Lower leg skin (tissue), 4 donors: ENCODE data around the gene GALNT18. TPM values are rescaled to one million over a fixed set of nuclear protein-coding genes. Genes with fewer than 3 reads are reported as not detected.

Experiments used
- DNase-seq, 2 donors: peaks; one replicate each; pipeline ENCODE4 v3.0.0-alpha.2; 2019; ENCODE audit warnings: low spot score in 2 of 2
- H3K4me3 ChIP-seq: fragments of 200-600 bp; sonication (generic); 2 replicates; pipeline ENCODE4 v1.5.1; 2017; ENCODE audit warnings: mild to moderate bottlenecking, low read depth; ENCODE audit not compliant: poor library complexity, severe bottlenecking
- POLR2A ChIP-seq, 2 donors: fragments of 450-650 bp; IDR thresholded peaks; one replicate each; pipeline ENCODE4 v1.6.1; 2016 to 2017; ENCODE audit warnings: antibody characterized with exemption in 2 of 2, mild to moderate bottlenecking in 1 of 2, moderate library complexity in 1 of 2
- WGBS, 2 donors: methylation state at CpG; one replicate each; pipeline ENCODE4 v1.1.5; 2018; 5-methylcytosine and 5-hydroxymethylcytosine counted together
- intact Hi-C: fragments of 100-400 bp; cut with DNase I; formaldehyde crosslinking; loops from one replicate; pipeline ENCODE4 v1.15.0; 2023; ENCODE audit warnings: low total_unique reads
- total RNA-seq, 4 donors: library from RNA; depleted of rRNA; stranded (reverse); fragments of >200 nt; gene quantifications; one replicate each; pipeline ENCODE4 v1.1.0, GENCODE V29; 2016
- TF ChIP-seq, protein P1 (sequence below), 3 donors: fragments of 450-650 bp; IDR thresholded peaks; one replicate each; pipeline ENCODE4 v1.5.1; 2016; ENCODE audit warnings: antibody characterized with exemption in 3 of 3, mild to moderate bottlenecking in 3 of 3, moderate library complexity in 2 of 3

Gene GALNT18
- total RNA-seq, 4 donors from 2014 or later: 11.5 to 33.0 (median 17.7) TPM

DNA sequence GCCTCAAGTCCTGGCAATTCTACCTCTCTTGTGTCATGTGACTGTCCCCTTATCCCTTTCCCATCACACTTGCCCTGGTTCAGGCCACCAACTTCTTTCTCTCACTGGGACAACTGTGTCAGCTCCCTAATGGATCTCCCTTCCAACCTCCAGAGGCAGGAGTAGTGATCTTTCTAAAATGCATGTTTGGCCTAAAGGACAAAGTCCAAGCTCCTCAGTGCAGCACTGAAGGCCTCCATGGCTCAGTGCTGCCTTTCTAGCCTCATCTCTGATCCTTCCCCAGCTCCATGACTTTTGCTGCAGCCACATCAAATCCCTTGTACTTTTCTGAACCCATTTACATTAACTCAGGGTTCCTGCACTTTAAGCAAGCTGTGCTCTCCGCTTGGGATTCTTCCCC, 349.6 kb downstream of the GALNT18 start:
- DNase-seq: no peak
- 96 to 100% methylated on average over 1 of the region's 1 CpG for WGBS, 2 donors
- no peak overlapping the region for H3K4me3 ChIP-seq
- intact Hi-C loops: no loop called here
- TF ChIP-seq, protein P1, sequence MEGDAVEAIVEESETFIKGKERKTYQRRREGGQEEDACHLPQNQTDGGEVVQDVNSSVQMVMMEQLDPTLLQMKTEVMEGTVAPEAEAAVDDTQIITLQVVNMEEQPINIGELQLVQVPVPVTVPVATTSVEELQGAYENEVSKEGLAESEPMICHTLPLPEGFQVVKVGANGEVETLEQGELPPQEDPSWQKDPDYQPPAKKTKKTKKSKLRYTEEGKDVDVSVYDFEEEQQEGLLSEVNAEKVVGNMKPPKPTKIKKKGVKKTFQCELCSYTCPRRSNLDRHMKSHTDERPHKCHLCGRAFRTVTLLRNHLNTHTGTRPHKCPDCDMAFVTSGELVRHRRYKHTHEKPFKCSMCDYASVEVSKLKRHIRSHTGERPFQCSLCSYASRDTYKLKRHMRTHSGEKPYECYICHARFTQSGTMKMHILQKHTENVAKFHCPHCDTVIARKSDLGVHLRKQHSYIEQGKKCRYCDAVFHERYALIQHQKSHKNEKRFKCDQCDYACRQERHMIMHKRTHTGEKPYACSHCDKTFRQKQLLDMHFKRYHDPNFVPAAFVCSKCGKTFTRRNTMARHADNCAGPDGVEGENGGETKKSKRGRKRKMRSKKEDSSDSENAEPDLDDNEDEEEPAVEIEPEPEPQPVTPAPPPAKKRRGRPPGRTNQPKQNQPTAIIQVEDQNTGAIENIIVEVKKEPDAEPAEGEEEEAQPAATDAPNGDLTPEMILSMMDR (IDR thresholded peaks at IDR 0.05): no peak

DNA sequence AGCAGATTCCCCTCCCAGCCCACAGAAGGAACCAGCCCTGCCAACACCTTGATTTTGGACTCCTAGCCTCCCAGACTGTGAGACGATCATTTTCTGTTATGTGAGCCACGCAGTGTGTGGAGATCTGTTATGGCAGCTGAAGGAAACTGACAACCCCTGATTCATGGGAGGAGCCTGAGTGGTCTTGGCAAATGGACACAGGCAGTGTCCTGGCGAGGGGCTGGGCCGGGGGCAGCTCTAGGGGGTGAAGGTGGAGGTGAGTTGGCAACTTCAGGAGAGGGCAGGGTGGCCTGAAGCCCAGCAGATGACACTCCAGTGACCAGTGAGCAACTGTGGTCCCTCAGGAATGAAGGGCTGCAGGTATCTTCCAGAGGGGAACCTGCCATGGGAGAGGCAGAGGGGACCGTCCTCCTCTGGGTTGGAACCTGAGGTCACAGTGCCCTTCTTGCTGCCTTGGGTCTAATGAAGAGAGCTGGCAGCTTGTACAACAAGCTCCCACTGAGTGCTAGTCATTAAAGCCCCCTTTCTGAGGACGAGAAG, 351.5 kb downstream of the GALNT18 start:
- H3K4me3 ChIP-seq: no peak overlapping the region
- WGBS, 2 donors: 85 to 90% methylated on average over 6 of the region's 6 CpGs
- peak in 1 of 2 donors; percentile 65 for DNase-seq
- intact Hi-C loops: no loop called here
- TF ChIP-seq, protein P1 (IDR thresholded peaks at IDR 0.05): no peak
- no peak for TF ChIP-seq POLR2A (IDR thresholded peaks at IDR 0.05)

DNA sequence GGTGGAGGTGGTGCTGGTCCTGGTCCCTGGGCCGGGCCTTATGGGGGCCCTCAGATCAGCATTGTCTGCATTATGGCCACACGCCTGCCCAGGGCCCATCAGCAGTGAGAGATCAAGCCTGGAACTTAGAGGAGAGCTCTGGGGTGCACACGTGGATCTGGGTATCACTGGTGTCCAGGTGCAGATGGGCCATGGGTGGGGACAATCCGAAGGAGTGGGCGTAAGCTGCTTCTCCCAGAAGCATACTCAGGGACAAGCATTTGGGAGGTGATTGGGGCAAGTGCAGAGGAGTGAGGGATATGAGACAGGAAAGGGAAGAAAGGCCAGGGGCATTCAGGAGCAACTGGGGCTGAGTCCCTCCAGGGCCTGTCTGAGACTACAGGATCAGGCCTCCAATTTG, 353.1 kb downstream of the GALNT18 start:
- peak in 1 of 2 donors; percentile 57 for DNase-seq
- TF ChIP-seq, protein P1 (IDR thresholded peaks at IDR 0.05): no peak
- TF ChIP-seq POLR2A (IDR thresholded peaks at IDR 0.05): no peak
- intact Hi-C loops: loop anchor here (10.0 kb wide), 1 partner anchor 234 kb away; no protein-coding TSS in a partner anchor
- H3K4me3 ChIP-seq: no peak overlapping the region
- WGBS, 2 donors: 92 to 95% methylated on average over 5 of the region's 5 CpGs

DNA sequence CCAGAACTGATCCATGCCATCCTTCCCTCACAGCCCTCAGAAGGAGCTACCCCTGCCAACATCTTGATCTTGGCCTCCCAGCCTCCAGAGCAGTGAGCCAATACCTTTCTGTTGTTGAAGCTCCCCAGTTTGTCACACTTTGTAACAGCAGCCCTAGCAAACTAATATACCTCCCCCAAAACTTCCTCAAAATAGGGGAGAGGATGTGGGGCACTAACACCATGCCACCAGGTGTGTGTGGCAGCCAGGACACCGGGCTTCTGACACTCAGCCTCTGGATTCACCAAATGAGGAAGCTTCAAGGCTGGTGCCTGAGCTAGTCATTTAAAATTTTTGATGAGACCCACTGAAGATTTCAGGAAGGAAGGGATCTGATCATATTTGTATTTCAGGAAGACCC, 353.7 kb downstream of the GALNT18 start:
- no peak overlapping the region for H3K4me3 ChIP-seq
- no peak for DNase-seq
- intact Hi-C loops: loop anchor here (10.0 kb wide), 1 partner anchor 233 kb away; no protein-coding TSS in a partner anchor
- WGBS, 2 donors: 82 to 93% methylated on average over 1 of the region's 1 CpG
- TF ChIP-seq, protein P1 (IDR thresholded peaks at IDR 0.05): no peak
- TF ChIP-seq POLR2A (IDR thresholded peaks at IDR 0.05): no peak

DNA sequence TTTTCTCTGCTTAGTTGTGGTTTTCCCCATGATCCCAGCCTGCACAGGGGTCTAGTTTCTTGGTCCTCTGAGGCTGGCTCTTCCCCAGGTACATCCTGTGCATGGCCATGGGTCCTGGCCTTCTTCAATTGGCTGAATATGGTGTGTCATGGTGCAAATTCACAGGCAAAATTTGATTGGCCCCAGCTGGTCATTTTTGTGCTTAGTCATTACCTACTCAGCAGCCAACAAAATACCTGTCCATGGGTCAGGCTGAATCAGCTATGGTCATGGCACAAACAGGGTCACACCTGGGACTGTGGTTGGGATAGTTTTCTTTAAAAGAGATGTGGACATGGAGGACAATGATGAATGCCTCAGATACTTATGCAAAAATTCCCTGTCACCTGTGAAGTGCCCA, 354.5 kb downstream of the GALNT18 start:
- H3K4me3 ChIP-seq: no peak overlapping the region
- intact Hi-C loops: loop anchor here (10.0 kb wide), 1 partner anchor 233 kb away; no protein-coding TSS in a partner anchor
- DNase-seq: peak in 1 of 2 donors; percentile 23
- TF ChIP-seq, protein P1 (IDR thresholded peaks at IDR 0.05): no peak
- no peak for TF ChIP-seq POLR2A (IDR thresholded peaks at IDR 0.05)
